Astrocyte of the cerebellum (primary cell): Measurements from ENCODE around the gene MYCN.
"Not testable (repeated sequence)": the region's sequence is repeated elsewhere in the genome, so short reads cannot be mapped to it uniquely, and the experiment has no call there.

Source experiments
- DNase-seq: peaks from one replicate; pipeline ENCODE4 v3.0.0-alpha.2; 2011; ENCODE audit warnings: low read depth
- H3K4me3 ChIP-seq: 2 replicates; pipeline ENCODE4 v1.5.1; 2011; ENCODE audit warnings: mild to moderate bottlenecking, low read depth, low read length, moderate library complexity
- in situ Hi-C: cut with HindIII; loops from 2 replicates; pipeline ENCODE4 v1.10.0; 2017; ENCODE audit warnings: low sequenced_read_pairs
- TF ChIP-seq, protein P1 (sequence below): IDR thresholded peaks from 2 replicates; pipeline ENCODE4 v1.5.1; 2012; ENCODE audit warnings: low read length, low read depth, moderate library complexity, mild to moderate bottlenecking; ENCODE audit errors: missing control alignments

The MYCN gene

DNA sequence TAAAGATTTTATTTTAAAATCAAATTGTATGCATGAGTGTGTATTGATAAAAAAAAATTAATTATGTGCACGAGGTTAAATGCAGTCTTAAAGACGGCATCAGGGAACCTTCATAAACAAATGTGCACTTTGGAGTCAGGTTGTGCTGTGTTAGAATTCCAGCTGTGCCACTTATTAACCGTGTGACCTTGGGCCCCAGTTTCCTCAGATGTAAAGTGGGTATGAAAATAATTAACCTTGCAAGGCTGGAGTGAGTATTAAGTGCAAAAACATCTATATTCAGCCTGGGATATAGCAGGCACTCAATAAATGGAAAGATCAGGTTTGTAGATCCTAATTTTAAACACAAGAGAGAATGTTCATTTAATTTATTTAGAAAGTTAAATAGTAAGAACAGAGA is 14.5 kb upstream of the MYCN start:
- TF ChIP-seq, protein P1, sequence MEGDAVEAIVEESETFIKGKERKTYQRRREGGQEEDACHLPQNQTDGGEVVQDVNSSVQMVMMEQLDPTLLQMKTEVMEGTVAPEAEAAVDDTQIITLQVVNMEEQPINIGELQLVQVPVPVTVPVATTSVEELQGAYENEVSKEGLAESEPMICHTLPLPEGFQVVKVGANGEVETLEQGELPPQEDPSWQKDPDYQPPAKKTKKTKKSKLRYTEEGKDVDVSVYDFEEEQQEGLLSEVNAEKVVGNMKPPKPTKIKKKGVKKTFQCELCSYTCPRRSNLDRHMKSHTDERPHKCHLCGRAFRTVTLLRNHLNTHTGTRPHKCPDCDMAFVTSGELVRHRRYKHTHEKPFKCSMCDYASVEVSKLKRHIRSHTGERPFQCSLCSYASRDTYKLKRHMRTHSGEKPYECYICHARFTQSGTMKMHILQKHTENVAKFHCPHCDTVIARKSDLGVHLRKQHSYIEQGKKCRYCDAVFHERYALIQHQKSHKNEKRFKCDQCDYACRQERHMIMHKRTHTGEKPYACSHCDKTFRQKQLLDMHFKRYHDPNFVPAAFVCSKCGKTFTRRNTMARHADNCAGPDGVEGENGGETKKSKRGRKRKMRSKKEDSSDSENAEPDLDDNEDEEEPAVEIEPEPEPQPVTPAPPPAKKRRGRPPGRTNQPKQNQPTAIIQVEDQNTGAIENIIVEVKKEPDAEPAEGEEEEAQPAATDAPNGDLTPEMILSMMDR, result no peak
- no peak overlapping the region for H3K4me3 ChIP-seq
- DNase-seq, result no peak
- in situ Hi-C loops, result no loop called here

DNA sequence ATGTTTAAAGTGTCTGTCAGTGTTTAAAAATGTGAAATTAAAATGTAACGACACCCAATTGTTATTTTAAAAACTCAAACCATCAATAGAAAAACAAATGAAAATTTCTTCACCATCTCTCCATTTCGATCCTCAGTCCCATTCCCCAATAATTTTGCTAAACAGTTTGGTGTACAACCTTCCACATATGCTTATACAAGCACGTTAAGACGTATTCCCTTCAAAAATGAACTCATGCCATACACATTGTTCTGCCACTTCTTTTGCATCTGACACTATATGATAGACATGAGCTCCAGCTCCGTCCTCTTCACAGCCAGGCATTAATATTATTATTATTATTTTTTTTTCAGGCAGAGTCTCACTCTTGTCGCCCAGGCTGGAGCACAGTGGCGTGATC is 14.1 kb upstream of the MYCN start:
- TF ChIP-seq, protein P1, result no peak
- H3K4me3 ChIP-seq, result no peak overlapping the region
- DNase-seq, result no peak
- in situ Hi-C loops, result no loop called here

DNA sequence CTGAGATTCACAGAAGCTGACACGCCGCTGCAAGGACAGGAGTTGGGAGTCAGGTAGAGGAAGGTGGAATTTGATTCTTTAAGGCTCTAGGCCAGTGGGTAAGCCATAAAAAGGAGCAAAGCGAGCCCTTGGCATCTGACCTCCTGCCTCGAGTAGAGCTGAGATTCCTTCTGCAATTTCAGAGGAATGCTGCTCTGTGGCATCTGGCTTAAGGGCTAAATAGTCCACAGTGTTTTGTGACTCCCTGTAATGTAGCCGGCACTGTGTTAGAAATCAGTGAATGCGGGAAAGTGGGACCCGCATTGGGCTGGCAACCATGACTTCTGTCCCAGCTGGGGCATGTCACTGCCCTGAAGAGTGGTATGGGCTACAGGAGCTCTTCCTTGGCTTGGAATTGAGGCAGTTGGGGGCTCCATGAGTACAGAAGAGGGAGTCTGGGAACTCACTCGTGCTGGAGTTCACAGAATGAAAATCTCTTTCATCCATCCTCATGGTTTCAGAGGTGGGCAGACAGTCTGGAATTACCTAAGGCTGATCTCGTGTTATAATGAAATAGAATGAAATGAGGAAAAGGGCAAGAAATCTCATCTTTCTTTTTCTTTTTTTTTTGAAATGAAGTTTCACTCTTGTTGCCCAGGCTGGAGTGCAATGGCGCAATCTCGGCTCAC is 12.7 kb upstream of the MYCN start:
- DNase-seq, result no peak
- H3K4me3 ChIP-seq, result no peak overlapping the region
- TF ChIP-seq, protein P1, result no peak
- in situ Hi-C loops, result no loop called here

DNA sequence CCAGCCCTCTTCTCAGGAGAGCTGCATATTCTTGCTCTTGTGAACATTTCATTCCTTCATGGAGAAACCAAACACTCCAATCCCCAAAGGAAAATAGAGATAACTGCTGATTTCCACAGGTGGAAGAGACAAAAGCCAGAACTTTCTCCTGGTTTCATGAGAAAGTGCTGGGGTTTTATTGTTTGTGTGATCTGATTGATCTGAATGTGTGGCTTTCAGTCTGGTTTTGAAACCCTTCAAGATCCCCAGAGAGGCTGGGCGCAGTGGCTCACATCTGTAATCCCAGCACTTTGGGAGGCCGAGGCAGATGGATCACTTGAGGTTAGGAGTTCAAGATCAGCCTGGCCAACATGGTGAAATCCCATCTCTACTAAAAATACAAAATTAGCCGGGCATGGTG is 11.3 kb upstream of the MYCN start:
- in situ Hi-C loops, DNase-seq, H3K4me3 ChIP-seq: not testable (repeated sequence)

DNA sequence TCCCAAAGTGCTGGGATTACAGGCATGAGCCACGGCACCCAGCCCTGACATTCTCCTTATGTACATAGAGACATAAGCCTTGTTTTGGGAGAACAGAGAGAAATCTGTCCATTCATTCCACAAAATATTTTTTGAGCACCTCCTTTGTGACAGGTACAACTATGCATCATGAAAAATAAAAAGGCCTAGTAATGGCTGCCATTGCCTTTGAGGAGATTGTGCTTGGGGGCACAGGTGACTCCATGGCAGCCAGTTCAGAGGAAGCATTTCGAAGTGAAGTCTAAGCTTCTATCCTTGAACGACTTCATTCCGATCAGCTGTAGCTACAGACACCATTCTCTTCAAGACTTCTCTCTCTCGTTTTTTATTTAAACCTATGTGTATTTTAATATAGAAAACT is 10.5 kb upstream of the MYCN start:
- TF ChIP-seq, protein P1, result no peak
- no peak overlapping the region for H3K4me3 ChIP-seq
- DNase-seq, result no peak
- in situ Hi-C loops, result no loop called here

DNA sequence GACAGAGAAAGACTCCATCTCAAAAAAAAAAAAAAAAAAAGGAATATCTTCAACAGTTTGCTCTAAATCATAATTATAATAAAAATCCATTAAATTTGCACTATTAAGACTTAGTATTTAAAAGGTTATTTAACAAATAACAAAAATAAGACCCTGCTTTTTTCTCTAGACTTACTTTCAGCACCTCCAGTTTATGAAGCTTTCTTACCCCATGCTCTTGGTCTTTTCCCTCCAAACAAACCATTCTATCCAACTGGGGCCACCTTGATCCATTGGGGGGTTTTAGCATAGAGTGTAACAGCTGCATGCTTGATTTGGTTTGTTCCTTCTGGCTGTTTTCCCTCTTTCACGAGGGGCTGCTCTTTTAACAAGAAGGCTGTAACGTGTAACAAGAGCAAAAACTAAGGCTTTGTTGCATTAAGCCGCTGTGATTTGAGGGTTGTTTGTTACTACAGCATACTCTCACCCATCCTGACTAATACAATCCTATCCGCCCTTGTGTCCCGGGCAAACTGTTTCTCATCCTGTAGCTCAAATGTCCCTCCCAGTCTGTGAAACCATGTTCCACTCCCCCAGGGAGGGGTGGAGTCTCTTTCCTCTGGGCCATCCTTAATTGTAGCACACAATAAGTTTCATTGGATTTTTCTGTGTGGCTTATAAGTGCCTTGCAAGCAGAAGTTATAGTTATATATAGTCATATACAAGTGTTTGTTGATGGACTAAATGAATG is 9.6 kb upstream of the MYCN start:
- H3K4me3 ChIP-seq, result no peak overlapping the region
- TF ChIP-seq, protein P1, result no peak
- in situ Hi-C loops, result no loop called here
- DNase-seq, result no peak

DNA sequence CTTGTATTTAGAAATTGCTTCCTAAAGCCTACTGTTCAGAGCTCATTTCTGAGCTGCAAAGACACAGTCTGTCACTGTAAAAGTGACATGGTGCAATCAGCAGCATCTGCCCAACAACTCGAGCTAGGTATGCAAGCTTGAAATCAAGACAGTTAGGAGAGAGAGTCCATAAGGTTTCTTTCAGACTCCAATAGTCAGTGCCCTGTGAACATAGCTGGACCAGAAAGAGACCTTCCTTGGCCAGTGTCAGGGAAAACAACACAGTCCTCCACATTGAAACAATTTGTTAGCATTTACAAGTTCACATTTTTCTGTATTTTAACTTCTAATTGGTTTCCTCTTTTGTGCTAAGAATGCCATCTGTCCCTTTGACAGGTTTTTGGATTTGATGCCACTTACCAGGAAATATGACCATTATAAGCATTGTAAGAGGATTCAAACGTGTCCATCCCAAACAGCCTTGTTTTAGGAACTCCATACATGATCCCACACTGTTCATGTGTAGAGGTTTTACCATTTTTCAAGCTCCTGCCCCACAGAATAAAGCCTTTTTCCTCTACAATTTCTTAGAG is 8.9 kb upstream of the MYCN start:
- no peak overlapping the region for H3K4me3 ChIP-seq
- in situ Hi-C loops, result no loop called here
- DNase-seq, result no peak
- TF ChIP-seq, protein P1, result no peak
